NB4 (cell line): ENCODE measurements around the gene SMU1.

Experiments used
- MAX ChIP-seq: IDR thresholded peaks from 2 replicates; pipeline ENCODE4 v1.6.1; 2011; ENCODE audit warnings: low read depth, low read length
- TF ChIP-seq, protein P1 (sequence below): IDR thresholded peaks from one replicate; pipeline ENCODE4 v1.5.1; 2012; ENCODE audit warnings: low read depth, low read length

GRCh38 chr9:33019797-33020196, 56.7 kb downstream of the SMU1 start:
- TF ChIP-seq, protein P1, sequence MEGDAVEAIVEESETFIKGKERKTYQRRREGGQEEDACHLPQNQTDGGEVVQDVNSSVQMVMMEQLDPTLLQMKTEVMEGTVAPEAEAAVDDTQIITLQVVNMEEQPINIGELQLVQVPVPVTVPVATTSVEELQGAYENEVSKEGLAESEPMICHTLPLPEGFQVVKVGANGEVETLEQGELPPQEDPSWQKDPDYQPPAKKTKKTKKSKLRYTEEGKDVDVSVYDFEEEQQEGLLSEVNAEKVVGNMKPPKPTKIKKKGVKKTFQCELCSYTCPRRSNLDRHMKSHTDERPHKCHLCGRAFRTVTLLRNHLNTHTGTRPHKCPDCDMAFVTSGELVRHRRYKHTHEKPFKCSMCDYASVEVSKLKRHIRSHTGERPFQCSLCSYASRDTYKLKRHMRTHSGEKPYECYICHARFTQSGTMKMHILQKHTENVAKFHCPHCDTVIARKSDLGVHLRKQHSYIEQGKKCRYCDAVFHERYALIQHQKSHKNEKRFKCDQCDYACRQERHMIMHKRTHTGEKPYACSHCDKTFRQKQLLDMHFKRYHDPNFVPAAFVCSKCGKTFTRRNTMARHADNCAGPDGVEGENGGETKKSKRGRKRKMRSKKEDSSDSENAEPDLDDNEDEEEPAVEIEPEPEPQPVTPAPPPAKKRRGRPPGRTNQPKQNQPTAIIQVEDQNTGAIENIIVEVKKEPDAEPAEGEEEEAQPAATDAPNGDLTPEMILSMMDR = no peak
- no peak for TF ChIP-seq MAX
